Cerebellar cortex (tissue), 1 donor: ENCODE measurements around the gene OCIAD2.
A peak's percentile ranks its signal among the peaks of the same experiment; 100 is the strongest.
"Not testable (repeated sequence)": the region's sequence is repeated elsewhere in the genome, so short reads cannot be mapped to it uniquely, and the experiment has no call there.

Experiments used
- DNase-seq: peaks from one replicate; pipeline ENCODE4 v3.0.0-alpha.2; 2015; ENCODE audit warnings: low spot score

The OCIAD2 gene

DNA sequence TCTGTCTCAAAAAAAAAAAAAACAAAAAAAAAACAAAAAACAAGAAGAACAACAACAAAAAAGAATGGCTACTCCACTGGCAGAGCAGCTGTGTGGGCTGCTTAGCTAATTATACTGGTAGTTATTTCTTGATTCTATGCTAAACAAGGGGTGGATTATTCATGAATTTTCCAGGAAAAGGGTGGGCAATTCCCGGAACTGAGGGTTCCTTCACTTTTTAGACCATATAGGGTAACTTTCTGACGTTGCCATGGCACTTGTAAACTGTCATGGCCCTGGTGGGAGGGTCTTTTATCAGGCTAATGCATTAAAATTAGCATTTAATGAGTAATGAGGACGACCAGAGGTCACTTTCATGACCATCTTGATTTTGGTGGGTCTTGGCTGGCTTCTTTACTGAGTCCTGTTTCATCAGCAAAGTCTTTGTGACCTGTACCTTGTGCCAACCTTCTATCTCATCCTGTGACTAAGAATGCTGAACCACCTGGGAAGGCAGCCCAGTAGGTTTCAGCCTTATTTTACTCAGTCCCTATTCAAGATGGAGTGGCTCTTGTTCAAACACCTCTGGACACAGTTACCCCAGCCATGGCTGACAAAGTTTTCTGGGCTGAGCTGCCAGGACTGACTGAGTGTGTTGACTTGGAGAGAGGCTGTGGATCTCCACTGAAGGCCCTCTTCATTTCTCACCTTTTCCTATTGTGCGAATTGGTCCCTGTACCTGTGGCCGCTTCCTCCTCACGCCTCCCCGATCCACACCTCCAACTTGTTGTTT is 1.3 kb upstream of the OCIAD2 start:
- no peak for DNase-seq

DNA sequence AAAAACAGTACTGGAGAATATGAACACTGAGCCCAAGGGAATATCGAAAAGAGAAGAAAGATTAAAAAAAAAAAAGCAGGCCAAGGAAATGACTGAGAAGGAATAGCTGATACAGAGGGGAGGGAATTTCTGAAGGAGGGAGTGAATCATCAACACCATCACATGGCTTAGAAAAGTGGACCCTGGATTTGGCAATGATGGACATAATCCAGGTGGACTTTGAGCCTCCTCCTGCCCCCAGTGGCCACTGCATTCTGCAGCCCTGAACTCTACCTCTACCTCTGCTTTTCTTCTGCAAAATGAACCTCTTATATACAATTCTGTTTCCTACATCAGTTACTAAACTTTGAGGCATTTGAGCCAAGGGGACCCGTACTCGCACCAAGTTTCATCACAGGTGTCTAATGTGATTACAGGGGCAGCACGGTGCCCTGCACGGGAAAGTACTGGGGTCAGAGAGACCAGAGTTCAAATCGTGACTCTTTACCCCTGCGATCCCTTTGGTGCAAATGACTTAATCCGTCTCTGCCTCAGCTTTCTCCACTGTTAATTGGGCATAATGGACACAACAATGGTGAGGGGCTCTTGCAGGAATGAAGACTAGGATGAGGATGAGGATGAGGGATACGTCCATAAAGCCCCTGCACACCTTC is 1.1 kb downstream of the OCIAD2 start:
- DNase-seq = no peak

- no peak for DNase-seq
These were observed 1.9 kb downstream of the OCIAD2 start for GRCh38 chr4:48904541-48905142.

DNA sequence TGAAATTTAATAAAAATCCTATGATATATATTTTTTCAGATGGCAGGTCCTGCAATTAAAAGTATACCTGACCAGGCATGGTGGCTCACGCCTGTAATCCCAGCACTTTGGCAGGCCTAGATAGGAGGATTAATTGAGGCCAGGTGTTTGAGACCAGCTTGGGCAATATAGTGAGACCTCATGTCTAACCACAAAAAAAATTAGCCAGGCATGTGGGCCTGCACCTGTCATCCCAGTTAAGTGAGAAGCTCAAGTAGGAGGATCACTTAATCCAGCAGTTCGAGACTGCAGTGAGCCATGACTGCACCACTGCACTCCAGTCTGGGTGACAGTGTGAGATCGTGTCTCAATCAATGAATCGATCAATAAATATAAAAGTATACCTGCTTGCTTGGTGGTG is 2.5 kb downstream of the OCIAD2 start:
- DNase-seq = no peak

GRCh38 chr4:48902266-48902665 is 4.3 kb downstream of the OCIAD2 start:
- DNase-seq = no peak

DNA sequence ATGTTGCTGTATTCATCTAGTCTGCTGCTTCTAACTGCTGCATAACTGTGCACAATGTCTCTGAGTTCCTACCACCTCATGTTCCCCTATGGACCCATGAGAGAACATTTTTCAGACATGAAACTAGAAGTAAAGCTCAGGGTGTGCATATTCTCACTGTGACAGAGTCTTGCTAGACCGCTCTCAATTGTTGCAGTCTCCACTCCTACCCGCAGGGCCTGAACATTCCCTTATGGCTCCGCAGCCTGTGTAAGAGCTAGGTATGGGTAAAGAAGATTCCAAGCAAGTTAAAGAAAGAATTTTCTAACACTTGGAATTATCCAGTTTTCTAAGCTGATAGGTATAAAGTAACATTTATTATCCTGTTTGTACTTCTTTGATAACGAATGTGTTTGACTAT is 5.4 kb downstream of the OCIAD2 start:
- no peak for DNase-seq

GRCh38 chr4:48899950-48900349 is 6.6 kb downstream of the OCIAD2 start:
- peak; percentile 25 for DNase-seq

GRCh38 chr4:48899432-48899749 is 7.2 kb downstream of the OCIAD2 start:
- no peak for DNase-seq

DNA sequence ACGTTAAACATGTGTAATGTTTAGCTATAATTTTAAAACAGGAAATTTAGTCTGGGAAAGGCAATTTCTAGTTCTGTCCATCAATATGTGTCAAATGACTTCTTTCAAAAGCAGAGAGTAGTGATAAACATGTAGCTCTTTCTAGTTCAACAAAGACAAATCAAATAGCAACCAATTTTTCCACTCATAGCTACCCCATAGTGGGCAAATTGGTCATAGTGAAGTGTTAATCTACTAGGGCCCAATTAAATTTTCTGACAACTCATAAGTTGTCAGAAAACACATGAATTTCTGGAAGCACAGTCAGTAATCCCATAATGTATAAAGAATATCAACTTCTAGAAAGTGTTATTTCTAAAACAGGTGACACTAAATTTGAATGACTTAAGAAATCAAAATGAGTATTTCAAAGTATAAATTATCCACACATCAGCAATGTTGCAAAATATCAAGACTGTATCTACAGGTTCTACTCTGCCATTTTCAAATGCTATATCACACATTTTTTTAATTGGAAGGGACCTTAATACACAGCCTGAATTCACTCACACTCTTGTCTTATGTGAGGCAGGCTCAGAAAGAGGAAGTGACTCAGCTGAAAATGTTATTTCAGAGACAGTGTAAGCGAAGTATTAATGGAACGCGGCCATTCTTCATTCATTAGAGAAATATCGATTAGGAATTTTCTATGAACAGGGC is 7.7 kb downstream of the OCIAD2 start:
- DNase-seq = no peak

DNA sequence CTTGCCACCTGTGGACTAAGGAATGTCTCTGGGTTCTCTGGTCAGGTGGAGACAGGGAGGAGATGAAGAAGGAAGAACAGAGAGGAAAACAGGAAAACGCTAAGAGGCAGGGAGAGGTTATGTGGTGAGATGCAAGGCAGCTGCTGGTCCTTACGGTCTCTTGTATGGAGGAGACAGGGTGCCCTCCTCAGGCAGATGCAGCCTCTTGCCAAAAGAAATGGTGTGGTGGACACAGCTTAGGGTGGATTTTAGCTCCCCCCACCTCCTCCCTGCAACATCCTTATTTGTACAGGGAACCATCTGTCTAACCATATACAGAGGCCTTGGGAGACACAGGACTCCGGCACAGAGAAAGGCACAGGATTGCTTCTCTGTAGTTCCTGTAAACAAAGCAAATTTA is 9.7 kb downstream of the OCIAD2 start:
- DNase-seq = peak; percentile 24

- no peak for DNase-seq
These were observed 15.4 kb downstream of the OCIAD2 start for GRCh38 chr4:48891028-48891619.

- not testable (repeated sequence) for DNase-seq
These were observed 16.8 kb downstream of the OCIAD2 start for GRCh38 chr4:48889750-48890149.

DNA sequence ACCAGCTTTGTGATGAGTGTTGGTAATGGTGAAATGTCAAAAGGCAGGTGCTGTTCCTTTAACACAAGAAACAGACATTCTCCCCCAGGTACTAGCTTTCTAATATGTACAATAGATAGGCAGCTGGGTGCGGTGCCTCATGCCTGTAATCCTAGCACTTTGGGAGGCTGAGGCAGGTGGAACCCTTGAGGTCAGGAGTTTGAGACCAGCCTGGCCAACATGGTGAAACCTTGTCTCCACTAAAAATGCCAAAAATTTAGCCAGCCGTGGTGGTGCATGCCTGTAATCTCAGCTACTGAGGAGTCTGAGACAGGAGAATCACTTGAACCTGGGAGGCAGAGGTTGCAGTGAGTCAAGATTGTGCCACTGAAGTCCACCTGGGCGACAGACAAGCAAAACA is 24.9 kb downstream of the OCIAD2 start:
- not testable (repeated sequence) for DNase-seq

- no peak for DNase-seq
These were observed 26.8 kb downstream of the OCIAD2 start for GRCh38 chr4:48879561-48880442.

DNA sequence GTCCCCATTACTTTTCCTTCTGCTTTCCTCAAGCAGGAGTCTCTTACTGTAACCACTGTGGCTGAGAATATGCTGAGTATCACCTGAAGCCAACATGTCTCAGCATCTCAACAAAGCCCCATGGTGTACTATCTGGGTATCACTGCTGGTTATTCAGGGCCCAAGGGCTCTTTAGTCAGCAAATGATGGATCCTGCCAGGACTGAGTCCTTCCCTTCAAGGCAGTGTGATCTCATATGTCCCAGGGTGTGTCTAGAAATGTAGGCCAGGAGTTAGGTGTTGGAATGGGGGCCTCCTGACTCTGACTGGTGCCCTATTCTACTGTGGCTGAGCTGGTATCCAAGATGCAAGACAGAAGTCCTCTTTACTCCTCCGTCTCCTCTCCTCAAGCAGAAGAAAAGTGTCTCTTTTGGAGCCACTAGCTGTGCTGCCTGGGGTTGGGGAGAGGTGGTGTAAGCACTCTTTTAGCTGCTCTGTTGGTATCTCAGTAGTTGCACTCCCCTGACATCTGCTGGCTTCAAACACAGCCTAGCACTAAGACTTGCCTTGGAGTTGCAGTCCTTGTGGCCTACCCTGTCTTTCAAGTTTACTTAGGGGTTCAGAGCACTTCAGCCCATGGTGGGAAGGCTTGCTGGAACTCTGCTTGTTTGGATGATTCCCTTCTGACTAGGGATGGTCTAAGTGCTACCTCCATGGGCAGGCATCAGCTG is 28.6 kb downstream of the OCIAD2 start:
- no peak for DNase-seq

DNA sequence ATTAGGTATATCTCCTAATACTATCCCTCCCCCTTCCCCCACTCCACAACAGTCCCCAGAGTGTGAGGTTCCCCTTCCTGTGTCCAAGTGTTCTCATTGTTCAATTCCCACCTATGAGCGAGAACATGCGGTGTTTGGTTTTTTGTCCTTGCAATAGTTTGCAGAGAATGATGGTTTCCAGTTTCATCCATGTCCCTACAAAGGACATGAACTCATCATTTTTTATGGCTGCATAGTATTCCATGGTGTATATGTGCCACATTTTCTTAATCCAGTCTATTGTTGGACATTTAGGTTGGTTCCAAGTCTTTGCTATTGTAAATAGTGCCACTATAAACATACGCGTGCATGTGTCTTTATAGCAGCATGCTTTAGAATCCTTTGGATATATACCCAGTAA is 41.9 kb downstream of the OCIAD2 start:
- DNase-seq = not testable (repeated sequence)

DNA sequence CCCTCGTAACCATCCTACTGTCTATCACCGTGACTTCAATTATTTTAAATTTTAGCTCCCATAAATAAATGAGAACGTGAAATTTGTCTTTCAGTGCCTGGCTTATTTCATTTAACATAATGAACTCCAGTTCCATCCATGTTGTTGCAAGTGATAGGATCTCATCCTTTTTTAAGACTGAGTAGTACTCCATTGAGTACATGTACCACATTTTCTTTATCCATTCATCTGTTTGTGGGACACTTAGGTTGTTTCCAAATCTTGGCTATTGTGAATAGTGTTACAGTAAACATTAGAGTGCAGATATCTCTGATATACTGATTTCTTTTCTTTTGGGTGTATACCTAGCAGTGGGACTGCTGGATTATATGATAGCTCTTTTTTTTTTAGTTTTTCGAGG is 42.8 kb downstream of the OCIAD2 start:
- DNase-seq = no peak

GRCh38 chr4:48862661-48863060 is 43.9 kb downstream of the OCIAD2 start:
- DNase-seq = no peak

DNA sequence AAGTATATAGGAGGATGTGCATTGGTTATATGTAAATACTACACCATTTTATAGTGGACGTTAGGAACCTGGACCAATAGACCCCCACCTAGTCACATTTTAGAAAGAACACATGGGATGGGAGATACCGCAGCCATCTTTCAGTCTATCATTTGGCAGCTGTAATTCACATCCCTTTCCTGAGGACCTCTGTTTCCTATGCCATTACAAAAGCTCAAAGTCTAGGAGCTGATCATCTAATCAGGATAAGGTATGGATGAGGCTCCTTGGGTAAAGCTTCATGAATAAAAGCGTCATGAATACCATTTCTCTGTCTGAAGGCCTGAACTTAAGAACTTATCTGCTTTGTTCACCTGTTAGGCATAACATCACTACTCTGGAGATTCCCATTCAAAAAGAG is 44.5 kb downstream of the OCIAD2 start:
- no peak for DNase-seq

DNA sequence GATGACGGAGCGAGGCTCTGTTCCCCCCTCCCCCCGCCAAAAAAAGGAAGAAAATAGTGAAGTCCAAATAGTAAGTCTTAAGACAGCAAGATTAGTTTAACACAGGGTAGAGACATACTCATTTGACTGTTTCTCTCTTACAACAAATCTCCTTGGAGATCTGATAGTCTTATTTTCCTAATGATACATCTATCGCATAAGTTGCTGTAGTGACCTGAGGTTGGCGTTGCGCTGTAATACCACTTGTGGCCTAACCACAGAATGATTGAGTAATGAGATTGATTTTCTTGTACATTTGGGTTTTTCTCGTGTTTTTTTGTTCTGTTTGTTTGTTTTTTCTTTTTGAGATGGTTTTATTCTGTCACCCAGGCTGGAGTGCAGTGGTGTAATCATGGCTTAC is 48.4 kb downstream of the OCIAD2 start:
- DNase-seq = no peak

DNA sequence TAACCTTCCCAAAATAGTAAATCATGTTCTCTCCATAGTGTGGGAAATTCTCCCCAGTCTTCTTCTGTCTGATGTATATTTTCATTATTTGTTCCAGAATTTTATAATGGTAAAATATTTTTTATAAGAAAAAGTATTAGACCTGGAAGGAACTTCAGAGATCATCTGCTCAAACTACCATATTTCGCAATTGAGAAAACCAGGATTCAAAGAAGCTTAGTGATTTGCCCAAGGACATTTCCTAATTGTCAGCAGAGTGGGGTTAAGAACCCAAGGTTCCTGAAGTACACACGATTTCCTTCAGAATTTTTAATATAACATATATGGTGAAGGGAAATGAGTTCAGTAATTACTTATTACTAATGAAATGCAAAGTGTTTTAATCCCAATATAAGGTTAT is 51.6 kb downstream of the OCIAD2 start:
- DNase-seq = no peak
